Measurements from ENCODE around the gene EMP3.

Gene EMP3

GRCh38 chr19:48341515-48342413, 16.4 kb downstream of the EMP3 start:
- H3K4me3 ChIP-seq (ENCODE audit: low read length): no peak overlapping the region
- H3K27ac ChIP-seq (ENCODE audit: low read depth, low read length): no peak overlapping the region
- no peaks in the 10 kb centered on the region for H3K4me1 ChIP-seq (ENCODE audit: control insufficient read depth, insufficient read depth, low read length)
- H3K9ac ChIP-seq (ENCODE audit: low read length): no peak overlapping the region
- no peaks in the 10 kb centered on the region for H3K27me3 ChIP-seq (ENCODE audit: control insufficient read depth, insufficient read depth, low read length)
- H3K36me3 ChIP-seq (ENCODE audit: control insufficient read depth, insufficient read depth, low read length): no peaks in the 10 kb centered on the region

GRCh38 chr19:48342414-48342738, 17.0 kb downstream of the EMP3 start:
- H3K36me3 ChIP-seq (ENCODE audit: control insufficient read depth, insufficient read depth, low read length): no peaks in the 10 kb centered on the region
- no peak overlapping the region for H3K4me3 ChIP-seq (ENCODE audit: low read length)
- H3K27me3 ChIP-seq (ENCODE audit: control insufficient read depth, insufficient read depth, low read length): no peaks in the 10 kb centered on the region
- H3K9ac ChIP-seq (ENCODE audit: low read length): no peak overlapping the region
- H3K27ac ChIP-seq (ENCODE audit: low read depth, low read length): no peak overlapping the region
- no peaks in the 10 kb centered on the region for H3K4me1 ChIP-seq (ENCODE audit: control insufficient read depth, insufficient read depth, low read length)

GRCh38 chr19:48342841-48343540, 17.6 kb downstream of the EMP3 start:
- no peaks in the 10 kb centered on the region for H3K36me3 ChIP-seq (ENCODE audit: control insufficient read depth, insufficient read depth, low read length)
- H3K27ac ChIP-seq (ENCODE audit: low read depth, low read length): no peak overlapping the region
- H3K27me3 ChIP-seq (ENCODE audit: control insufficient read depth, insufficient read depth, low read length): no peaks in the 10 kb centered on the region
- no peaks in the 10 kb centered on the region for H3K4me1 ChIP-seq (ENCODE audit: control insufficient read depth, insufficient read depth, low read length)
- H3K9ac ChIP-seq (ENCODE audit: low read length): no peak overlapping the region
- H3K4me3 ChIP-seq (ENCODE audit: low read length): no peak overlapping the region

- Histone ChIP-seq H3K4me1 (ENCODE audit: control insufficient read depth, insufficient read depth, low read length) (no peaks in the 10 kb centered on the region), H3K27me3 (ENCODE audit: control insufficient read depth, insufficient read depth, low read length) (no peaks in the 10 kb centered on the region), H3K9ac (ENCODE audit: low read length) (no peak overlapping the region), H3K27ac (ENCODE audit: low read depth, low read length) (no peak overlapping the region), H3K4me3 (ENCODE audit: low read length) (no peak overlapping the region), H3K36me3 (ENCODE audit: control insufficient read depth, insufficient read depth, low read length) (no peaks in the 10 kb centered on the region)
These were observed 19.5 kb downstream of the EMP3 start for GRCh38 chr19:48344892-48345291.

GRCh38 chr19:48346191-48346590, 20.8 kb downstream of the EMP3 start:
- no peaks in the 10 kb centered on the region for H3K4me1 ChIP-seq (ENCODE audit: control insufficient read depth, insufficient read depth, low read length)
- no peaks in the 10 kb centered on the region for H3K36me3 ChIP-seq (ENCODE audit: control insufficient read depth, insufficient read depth, low read length)
- H3K27me3 ChIP-seq (ENCODE audit: control insufficient read depth, insufficient read depth, low read length): no peaks in the 10 kb centered on the region
- H3K4me3 ChIP-seq (ENCODE audit: low read length): no peak overlapping the region
- H3K27ac ChIP-seq (ENCODE audit: low read depth, low read length): no peak overlapping the region
- no peak overlapping the region for H3K9ac ChIP-seq (ENCODE audit: low read length)

GRCh38 chr19:48348045-48348444, 22.7 kb downstream of the EMP3 start:
- H3K9ac ChIP-seq (ENCODE audit: low read length): no peak overlapping the region
- H3K36me3 ChIP-seq (ENCODE audit: control insufficient read depth, insufficient read depth, low read length): no peaks in the 10 kb centered on the region
- H3K4me1 ChIP-seq (ENCODE audit: control insufficient read depth, insufficient read depth, low read length): no peaks in the 10 kb centered on the region
- H3K27ac ChIP-seq (ENCODE audit: low read depth, low read length): no peak overlapping the region
- no peaks in the 10 kb centered on the region for H3K27me3 ChIP-seq (ENCODE audit: control insufficient read depth, insufficient read depth, low read length)
- H3K4me3 ChIP-seq (ENCODE audit: low read length): no peak overlapping the region

- H3K4me1 ChIP-seq (ENCODE audit: control insufficient read depth, insufficient read depth, low read length): no peaks in the 10 kb centered on the region
- H3K4me3 ChIP-seq (ENCODE audit: low read length): no peak overlapping the region
- H3K9ac ChIP-seq (ENCODE audit: low read length): no peak overlapping the region
- H3K27ac ChIP-seq (ENCODE audit: low read depth, low read length): no peak overlapping the region
- no peaks in the 10 kb centered on the region for H3K36me3 ChIP-seq (ENCODE audit: control insufficient read depth, insufficient read depth, low read length)
- no peaks in the 10 kb centered on the region for H3K27me3 ChIP-seq (ENCODE audit: control insufficient read depth, insufficient read depth, low read length)
These were observed 23.4 kb downstream of the EMP3 start for GRCh38 chr19:48348737-48349136.

- no peak overlapping the region for H3K4me3 ChIP-seq (ENCODE audit: low read length)
- no peaks in the 10 kb centered on the region for H3K27me3 ChIP-seq (ENCODE audit: control insufficient read depth, insufficient read depth, low read length)
- H3K4me1 ChIP-seq (ENCODE audit: control insufficient read depth, insufficient read depth, low read length): no peaks in the 10 kb centered on the region
- no peak overlapping the region for H3K9ac ChIP-seq (ENCODE audit: low read length)
- no peaks in the 10 kb centered on the region for H3K36me3 ChIP-seq (ENCODE audit: control insufficient read depth, insufficient read depth, low read length)
- no peak overlapping the region for H3K27ac ChIP-seq (ENCODE audit: low read depth, low read length)
These were observed 25.5 kb downstream of the EMP3 start for GRCh38 chr19:48350856-48351255.

- Histone ChIP-seq H3K27ac (ENCODE audit: low read depth, low read length) (no peak overlapping the region), H3K27me3 (ENCODE audit: control insufficient read depth, insufficient read depth, low read length) (no peaks in the 10 kb centered on the region), H3K36me3 (ENCODE audit: control insufficient read depth, insufficient read depth, low read length) (no peaks in the 10 kb centered on the region), H3K4me3 (ENCODE audit: low read length) (no peak overlapping the region), H3K4me1 (ENCODE audit: control insufficient read depth, insufficient read depth, low read length) (no peaks in the 10 kb centered on the region), H3K9ac (ENCODE audit: low read length) (no peak overlapping the region)
These were observed 26.0 kb downstream of the EMP3 start for GRCh38 chr19:48351341-48351752.

GRCh38 chr19:48353677-48354076, 28.3 kb downstream of the EMP3 start:
- H3K9ac ChIP-seq (ENCODE audit: low read length): no peak overlapping the region
- H3K27me3 ChIP-seq (ENCODE audit: control insufficient read depth, insufficient read depth, low read length): no peaks in the 10 kb centered on the region
- no peaks in the 10 kb centered on the region for H3K36me3 ChIP-seq (ENCODE audit: control insufficient read depth, insufficient read depth, low read length)
- no peak overlapping the region for H3K27ac ChIP-seq (ENCODE audit: low read depth, low read length)
- no peaks in the 10 kb centered on the region for H3K4me1 ChIP-seq (ENCODE audit: control insufficient read depth, insufficient read depth, low read length)
- no peak overlapping the region for H3K4me3 ChIP-seq (ENCODE audit: low read length)

GRCh38 chr19:48354332-48354992, 29.1 kb downstream of the EMP3 start:
- Histone ChIP-seq H3K36me3 (ENCODE audit: control insufficient read depth, insufficient read depth, low read length) (no peaks in the 10 kb centered on the region), H3K9ac (ENCODE audit: low read length) (no peak overlapping the region), H3K27ac (ENCODE audit: low read depth, low read length) (no peak overlapping the region), H3K27me3 (ENCODE audit: control insufficient read depth, insufficient read depth, low read length) (no peaks in the 10 kb centered on the region), H3K4me1 (ENCODE audit: control insufficient read depth, insufficient read depth, low read length) (no peaks in the 10 kb centered on the region), H3K4me3 (ENCODE audit: low read length) (no peak overlapping the region)

- Histone ChIP-seq H3K27me3 (ENCODE audit: control insufficient read depth, insufficient read depth, low read length) (no peaks in the 10 kb centered on the region), H3K27ac (ENCODE audit: low read depth, low read length) (no peak overlapping the region), H3K4me3 (ENCODE audit: low read length) (no peak overlapping the region), H3K36me3 (ENCODE audit: control insufficient read depth, insufficient read depth, low read length) (no peaks in the 10 kb centered on the region), H3K4me1 (ENCODE audit: control insufficient read depth, insufficient read depth, low read length) (no peaks in the 10 kb centered on the region), H3K9ac (ENCODE audit: low read length) (no peak overlapping the region)
These were observed 30.1 kb downstream of the EMP3 start for GRCh38 chr19:48355365-48355954.
